PC-9 (cell line): ENCODE data around the gene SLC32A1. TPM values are rescaled to one million over a fixed set of nuclear protein-coding genes. Genes with fewer than 3 reads are reported as not detected.

Experiments
- BruUV-seq: library from RNA; stranded (reverse); fragments of 400-500 nt; replicated peaks from 2 replicates; lab custom pipeline; 2021; lab: Mats Ljungman, UMichigan
- CTCF ChIA-PET: fragments of 300-600 bp; sonication (Branson Sonifier 250); formaldehyde crosslinking; loops from one replicate; lab custom pipeline; 2022; ENCODE audit warnings: antibody characterized with exemption; lab: Charles Lee
- POLR2A ChIA-PET: fragments of 300-600 bp; sonication (Branson Sonifier 250); formaldehyde crosslinking; loops from one replicate; lab custom pipeline; 2022; ENCODE audit warnings: antibody characterized with exemption; ENCODE audit not compliant: unreplicated experiment; lab: Charles Lee
- DNase-seq, 2 experiments: peaks; one replicate each; pipeline versions ENCODE4 v3.0.0 to v3.0.0-alpha.2; 2015 to 2022; ENCODE audit warnings: mixed read lengths in 1 of 2
- H2AFZ ChIP-seq: fragments of 200-600 bp; sonication (generic); 2 replicates; pipeline ENCODE4 v1.8.1; 2017; ENCODE audit warnings: antibody characterized with exemption
- H3F3A ChIP-seq: fragments of 200-600 bp; sonication (generic); 2 replicates; pipeline ENCODE4 v1.8.1; 2017; ENCODE audit warnings: antibody characterized with exemption, mild to moderate bottlenecking, low read depth; ENCODE audit not compliant: insufficient read depth
- H3K27ac ChIP-seq: fragments of 200-600 bp; sonication (generic); 2 replicates; pipeline ENCODE4 v1.6.1; 2016; ENCODE audit warnings: mixed run types
- H3K27me3 ChIP-seq: fragments of 200-600 bp; sonication (generic); 2 replicates; pipeline ENCODE4 v1.6.1; 2016; ENCODE audit warnings: low read depth, mixed run types; ENCODE audit not compliant: insufficient read depth
- H3K36me3 ChIP-seq: fragments of 200-600 bp; sonication (generic); 2 replicates; pipeline ENCODE4 v1.6.1; 2016; ENCODE audit warnings: low read depth, mixed run types
- H3K4me1 ChIP-seq: fragments of 200-600 bp; sonication (generic); replicated peaks from 2 replicates; pipeline ENCODE4 v1.6.1; 2016; ENCODE audit warnings: mixed run types; ENCODE audit not compliant: insufficient read depth
- H3K4me2 ChIP-seq: fragments of 200-600 bp; sonication (generic); 2 replicates; pipeline ENCODE4 v1.6.1; 2017; ENCODE audit warnings: mixed run types
- H3K4me3 ChIP-seq: fragments of 200-600 bp; sonication (generic); 2 replicates; pipeline ENCODE4 v1.6.1; 2016; ENCODE audit warnings: mixed run types
- H3K79me2 ChIP-seq: fragments of 200-600 bp; sonication (generic); 2 replicates; pipeline ENCODE4 v1.6.1; 2017; ENCODE audit warnings: low read depth, mixed run types
- H3K9me2 ChIP-seq: fragments of 200-600 bp; sonication (generic); 2 replicates; pipeline ENCODE4 v1.8.1; 2017; ENCODE audit warnings: mild to moderate bottlenecking; ENCODE audit not compliant: insufficient read depth
- H3K9me3 ChIP-seq: fragments of 200-600 bp; sonication (generic); 2 replicates; pipeline ENCODE4 v1.8.1; 2016; ENCODE audit warnings: low read depth; ENCODE audit not compliant: insufficient read depth
- H4K20me1 ChIP-seq: fragments of 200-600 bp; sonication (generic); 2 replicates; pipeline ENCODE4 v1.8.1; 2017; ENCODE audit not compliant: insufficient read depth
- EZH2 ChIP-seq: fragments of 200-600 bp; sonication (generic); IDR thresholded peaks from 2 replicates; pipeline ENCODE4 v1.8.0; 2017; ENCODE audit warnings: antibody characterized with exemption, low read depth
- intact Hi-C: fragments of 100-400 bp; cut with micrococcal nuclease; formaldehyde crosslinking; loops from one replicate; pipeline ENCODE4 v1.10.0; 2022; ENCODE audit not compliant: unreplicated experiment
- total RNA-seq: library from RNA; stranded (reverse); gene quantifications from 2 replicates; pipeline ENCODE4 v1.2.3, GENCODE V29; 2021
- TF ChIP-seq, protein P1 (sequence below): fragments of 200-600 bp; sonication (generic); conservative IDR thresholded peaks from 2 replicates; pipeline ENCODE4 v1.6.1; 2017; ENCODE audit warnings: mixed run types, antibody characterized with exemption, mild to moderate bottlenecking, moderate library complexity

SLC32A1 gene
- total RNA-seq, 1 experiment from 2014 or later: not detected

DNA sequence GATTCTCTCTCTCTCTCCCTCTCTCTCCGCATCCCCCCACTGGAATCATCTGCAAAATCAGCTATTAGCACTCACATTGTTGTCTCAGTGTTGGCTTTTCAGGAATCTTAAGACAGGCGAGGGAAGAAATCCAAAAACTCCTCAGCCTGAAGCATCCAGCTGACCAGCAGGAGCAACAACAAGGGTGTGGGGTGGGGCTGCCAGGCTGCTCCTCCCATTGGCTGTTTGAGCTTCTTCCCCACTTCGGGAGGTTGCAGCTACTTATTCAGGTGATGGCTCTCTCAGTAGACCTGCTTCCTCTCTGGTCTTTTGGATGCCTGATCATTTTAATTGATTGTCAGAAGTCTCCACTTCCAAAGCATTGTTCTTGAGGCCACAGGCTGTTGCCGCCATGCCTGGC lies 24.1 kb upstream of the SLC32A1 start:
- Histone ChIP-seq H4K20me1 (no peaks in the 10 kb centered on the region), H3K27ac (no peak overlapping the region), H3K79me2 (no peaks in the 10 kb centered on the region), H2AFZ (no peak overlapping the region), H3K9me2 (no peaks in the 10 kb centered on the region), H3K4me2 (no peak overlapping the region), H3K9me3 (no peaks in the 10 kb centered on the region), H3K36me3 (no peaks in the 10 kb centered on the region), H3K4me3 (no peak overlapping the region), H3K4me1 (no peaks in the 10 kb centered on the region), H3K27me3 (peaks cover 99% of the 10 kb centered on the region), H3F3A (no peaks in the 10 kb centered on the region)
- no TSS peak for BruUV-seq
- TF ChIP-seq, protein P1, sequence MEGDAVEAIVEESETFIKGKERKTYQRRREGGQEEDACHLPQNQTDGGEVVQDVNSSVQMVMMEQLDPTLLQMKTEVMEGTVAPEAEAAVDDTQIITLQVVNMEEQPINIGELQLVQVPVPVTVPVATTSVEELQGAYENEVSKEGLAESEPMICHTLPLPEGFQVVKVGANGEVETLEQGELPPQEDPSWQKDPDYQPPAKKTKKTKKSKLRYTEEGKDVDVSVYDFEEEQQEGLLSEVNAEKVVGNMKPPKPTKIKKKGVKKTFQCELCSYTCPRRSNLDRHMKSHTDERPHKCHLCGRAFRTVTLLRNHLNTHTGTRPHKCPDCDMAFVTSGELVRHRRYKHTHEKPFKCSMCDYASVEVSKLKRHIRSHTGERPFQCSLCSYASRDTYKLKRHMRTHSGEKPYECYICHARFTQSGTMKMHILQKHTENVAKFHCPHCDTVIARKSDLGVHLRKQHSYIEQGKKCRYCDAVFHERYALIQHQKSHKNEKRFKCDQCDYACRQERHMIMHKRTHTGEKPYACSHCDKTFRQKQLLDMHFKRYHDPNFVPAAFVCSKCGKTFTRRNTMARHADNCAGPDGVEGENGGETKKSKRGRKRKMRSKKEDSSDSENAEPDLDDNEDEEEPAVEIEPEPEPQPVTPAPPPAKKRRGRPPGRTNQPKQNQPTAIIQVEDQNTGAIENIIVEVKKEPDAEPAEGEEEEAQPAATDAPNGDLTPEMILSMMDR: no peak
- TF ChIP-seq EZH2: no peak
- CTCF ChIA-PET: no interaction called here
- peak in 1 of 2 experiments; percentile 17 for DNase-seq
- POLR2A ChIA-PET: no interaction called here
- intact Hi-C loops: no loop called here

DNA sequence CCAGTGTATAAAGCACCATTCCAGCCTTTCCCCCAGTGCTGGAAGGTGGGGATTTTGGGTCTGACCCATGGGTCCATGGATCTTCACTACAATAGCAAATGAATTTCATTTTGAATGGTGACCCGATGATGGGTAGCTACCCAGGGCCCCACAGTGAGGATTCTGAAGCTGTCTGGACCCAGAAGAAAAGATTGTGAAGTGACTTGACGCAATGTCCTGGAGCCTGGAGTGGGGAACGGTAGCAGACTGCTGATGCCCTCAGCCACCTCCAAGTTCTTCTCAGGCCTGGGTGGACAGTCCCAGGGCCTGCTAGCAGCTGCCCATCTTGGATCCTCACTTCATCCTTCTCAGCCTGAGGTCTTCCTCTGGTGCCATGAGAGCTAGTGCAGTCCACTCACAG lies 23.4 kb upstream of the SLC32A1 start:
- Histone ChIP-seq H3K27me3 (peaks cover 100% of the 10 kb centered on the region), H3K4me3 (no peak overlapping the region), H3K27ac (no peak overlapping the region), H3K36me3 (no peaks in the 10 kb centered on the region), H3F3A (no peaks in the 10 kb centered on the region), H2AFZ (no peak overlapping the region), H3K79me2 (no peaks in the 10 kb centered on the region), H4K20me1 (no peaks in the 10 kb centered on the region), H3K9me2 (no peaks in the 10 kb centered on the region), H3K9me3 (no peaks in the 10 kb centered on the region), H3K4me1 (no peaks in the 10 kb centered on the region), H3K4me2 (no peak overlapping the region)
- peak in 1 of 2 experiments; percentile 17 for DNase-seq
- TF ChIP-seq, protein P1: no peak
- TF ChIP-seq EZH2: no peak
- ChIA-PET CTCF (no interaction called here), POLR2A (no interaction called here)
- BruUV-seq: no TSS peak
- intact Hi-C loops: no loop called here

DNA sequence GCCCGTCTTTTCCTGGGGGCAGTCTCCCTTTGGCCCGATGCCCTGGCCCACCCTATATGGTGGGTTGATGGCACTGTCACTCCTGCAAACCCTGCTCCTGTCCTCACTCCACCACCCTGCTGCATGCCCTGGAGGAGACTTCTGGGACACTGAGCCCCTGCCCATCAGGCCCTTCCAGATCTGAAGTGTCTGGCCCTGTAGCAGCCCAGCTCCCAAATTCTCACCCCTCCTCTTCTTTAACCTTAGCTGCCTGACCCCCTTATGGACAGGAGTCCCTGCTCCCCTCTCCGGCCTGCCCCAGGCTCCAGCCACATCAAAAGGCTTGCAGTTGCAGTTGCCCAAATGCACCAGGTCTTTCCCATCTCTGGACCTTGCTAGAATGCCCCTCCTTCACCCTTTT lies 20.8 kb upstream of the SLC32A1 start:
- Histone ChIP-seq H3K9me3 (no peaks in the 10 kb centered on the region), H3K9me2 (no peaks in the 10 kb centered on the region), H3K79me2 (no peaks in the 10 kb centered on the region), H3K27me3 (peaks cover 97% of the 10 kb centered on the region), H3K4me3 (no peak overlapping the region), H2AFZ (no peak overlapping the region), H4K20me1 (no peaks in the 10 kb centered on the region), H3K4me2 (no peak overlapping the region), H3K36me3 (no peaks in the 10 kb centered on the region), H3K4me1 (no peaks in the 10 kb centered on the region), H3F3A (no peaks in the 10 kb centered on the region), H3K27ac (no peak overlapping the region)
- TF ChIP-seq, protein P1: no peak
- TF ChIP-seq EZH2: no peak
- BruUV-seq: no TSS peak
- intact Hi-C loops: no loop called here
- peak in 1 of 2 experiments; percentile 12 for DNase-seq
- ChIA-PET CTCF (no interaction called here), POLR2A (interaction anchor here (0.7 kb wide), 1 partner anchor 522 kb away, joined by 3 read pairs; no protein-coding TSS in a partner anchor)
